Stimulated activated CD4-positive, alpha-beta T cell treated with anti-CD3 and anti-CD28 coated beads, Interleukin-12 subunit alpha, Interleukin-12 subunit beta, amount 100 ng/mL, for 48 hours (primary cell): ENCODE results near the gene PCDHGC4.
A peak's percentile ranks its signal among the peaks of the same experiment; 100 is the strongest.

Experiments
- DNase-seq, 3 donors: peaks; one replicate each; pipeline ENCODE4 v3.0.0-alpha.2; 2020; ENCODE audit warnings: low read depth in 2 of 3, low spot score in 1 of 3

PCDHGC4 gene

GRCh38 chr5:141512390-141512910 is 27.6 kb downstream of the PCDHGC4 start:
- peak; percentile 78 to 90 (median 81) for DNase-seq

GRCh38 chr5:141512911-141513626 is 28.2 kb downstream of the PCDHGC4 start:
- DNase-seq = peak in 1 of 3 donors; percentile 27

- peak; percentile 44 to 64 (median 48) for DNase-seq
Measured at GRCh38 chr5:141513627-141514329, 28.9 kb downstream of the PCDHGC4 start.

GRCh38 chr5:141514330-141515133 is 29.7 kb downstream of the PCDHGC4 start:
- no peak for DNase-seq

- DNase-seq = no peak
Measured at GRCh38 chr5:141515141-141515540, 30.3 kb downstream of the PCDHGC4 start.

- DNase-seq = no peak
Measured at GRCh38 chr5:141515946-141516671, 31.3 kb downstream of the PCDHGC4 start.

GRCh38 chr5:141516672-141517025 is 31.8 kb downstream of the PCDHGC4 start:
- no peak for DNase-seq

GRCh38 chr5:141517312-141517711 is 32.5 kb downstream of the PCDHGC4 start:
- no peak for DNase-seq

GRCh38 chr5:141517880-141518617 is 33.2 kb downstream of the PCDHGC4 start:
- DNase-seq = no peak

GRCh38 chr5:141518618-141519015 is 33.8 kb downstream of the PCDHGC4 start:
- no peak for DNase-seq

GRCh38 chr5:141519605-141520565 is 35.1 kb downstream of the PCDHGC4 start:
- DNase-seq = no peak

- no peak for DNase-seq
Measured at GRCh38 chr5:141521244-141521781, 36.5 kb downstream of the PCDHGC4 start.

- no peak for DNase-seq
Measured at GRCh38 chr5:141522301-141522700, 37.5 kb downstream of the PCDHGC4 start.

- DNase-seq = no peak
Measured at GRCh38 chr5:141523991-141524390, 39.2 kb downstream of the PCDHGC4 start.

- DNase-seq = peak in 1 of 3 donors; percentile 38
Measured at GRCh38 chr5:141524604-141525597, 40.1 kb downstream of the PCDHGC4 start.

GRCh38 chr5:141525653-141526052 is 40.8 kb downstream of the PCDHGC4 start:
- DNase-seq = no peak

GRCh38 chr5:141527426-141527825 is 42.6 kb downstream of the PCDHGC4 start:
- DNase-seq = no peak
